Mesodermal cell (in vitro differentiated cells): ENCODE data around the gene KPNA6.
"Not testable (repeated sequence)": the region's sequence is repeated elsewhere in the genome, so short reads cannot be mapped to it uniquely, and the experiment has no call there.

ENCODE experiments used
- H3K27ac ChIP-seq: 2 replicates; pipeline ENCODE4 v1.7.0; 2013; ENCODE audit warnings: mild to moderate bottlenecking, low read depth, low read length, moderate library complexity; ENCODE audit not compliant: severe bottlenecking
- H3K36me3 ChIP-seq: 2 replicates; pipeline ENCODE4 v1.7.1; 2013; ENCODE audit warnings: mild to moderate bottlenecking, low read length, moderate library complexity; ENCODE audit not compliant: control insufficient read depth, insufficient read depth
- H3K4me1 ChIP-seq: one replicate; pipeline ENCODE4 v1.7.1; 2013; ENCODE audit warnings: mild to moderate bottlenecking, low read length; ENCODE audit not compliant: insufficient read depth, control insufficient read depth, poor library complexity, severe bottlenecking
- H3K4me3 ChIP-seq: 2 replicates; pipeline ENCODE4 v1.7.0; 2013; ENCODE audit warnings: low read length, control low read depth, mild to moderate bottlenecking; ENCODE audit not compliant: insufficient read depth, poor library complexity, severe bottlenecking; ENCODE audit errors: extremely low read depth
- H3K9me3 ChIP-seq: 2 replicates; pipeline ENCODE4 v1.7.1; 2013; ENCODE audit warnings: mild to moderate bottlenecking, low read length, moderate library complexity; ENCODE audit not compliant: control insufficient read depth
- WGBS, 2 experiments: methylation state at CpG; one replicate each; pipeline ENCODE4 v1.1.5; 2013; ENCODE audit warnings: missing lambda C conversion rate in 2 of 2; ENCODE audit not compliant: insufficient coverage in 2 of 2; 5-methylcytosine and 5-hydroxymethylcytosine counted together

The KPNA6 gene

DNA sequence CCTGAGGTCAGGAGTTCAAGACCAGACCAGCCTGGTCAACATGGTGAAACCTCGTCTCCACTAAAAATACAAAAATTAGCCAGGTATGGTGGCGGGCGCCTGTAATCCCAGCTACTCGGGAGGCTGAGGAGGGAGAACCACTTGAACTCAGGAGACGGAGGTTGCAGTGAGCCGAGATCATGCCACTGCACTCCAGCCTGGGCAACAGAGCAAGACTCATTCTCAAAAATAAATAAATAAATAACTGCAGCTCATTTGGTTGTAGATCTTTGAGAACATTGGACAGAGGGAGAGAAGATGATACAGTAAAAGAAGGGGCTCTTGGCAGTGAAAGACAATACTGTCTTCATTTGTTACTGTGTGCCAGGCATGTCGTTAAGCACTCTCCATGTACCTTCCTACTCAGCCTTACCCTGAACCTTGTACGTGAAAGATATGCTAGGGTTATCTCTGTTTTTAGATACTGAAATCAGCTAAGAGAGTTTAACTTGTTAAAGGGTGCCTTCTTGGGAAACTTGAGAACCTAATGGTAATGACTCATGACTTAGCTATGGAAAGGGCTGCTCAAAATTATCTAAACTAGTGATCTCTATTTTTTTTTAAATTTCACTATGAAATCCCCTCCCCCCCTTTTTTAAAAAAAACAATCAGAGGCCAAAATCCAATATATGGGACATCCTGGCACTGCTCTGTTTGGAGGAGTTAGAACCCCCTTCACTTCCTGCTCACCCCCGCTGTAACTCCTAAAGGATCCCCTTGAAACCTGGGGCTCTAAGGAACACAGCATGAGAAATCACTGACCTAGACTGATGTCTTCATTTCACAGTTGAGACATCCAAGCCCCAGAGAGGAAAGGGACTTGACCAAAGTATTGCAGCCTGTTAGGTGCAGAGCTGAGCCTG, 6.8 kb upstream of the KPNA6 start:
- peak overlapping the region; percentile 68 for H3K27ac ChIP-seq

DNA sequence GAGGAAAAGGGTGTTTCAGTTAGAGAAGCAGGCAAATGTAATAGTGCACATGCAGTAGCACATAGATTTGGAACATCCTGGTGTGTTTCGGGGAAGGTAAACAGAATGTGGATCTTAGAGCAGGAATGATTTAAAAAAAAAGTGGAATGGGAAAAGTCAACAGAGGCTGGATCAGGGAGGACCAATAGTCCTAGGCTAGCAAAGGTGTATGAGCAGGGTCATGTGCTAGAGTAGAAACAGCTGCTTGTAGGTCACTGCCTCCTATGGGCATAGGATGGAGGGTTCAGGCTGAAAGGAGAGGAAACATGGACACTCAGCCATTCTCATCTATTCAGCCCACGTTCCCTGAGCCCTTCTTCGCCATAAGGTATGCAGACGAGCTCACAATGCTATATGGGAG, 3.7 kb upstream of the KPNA6 start:
- H3K27ac ChIP-seq = no peak overlapping the region
- peaks cover 35% of the 10 kb centered on the region for H3K36me3 ChIP-seq
- no peak overlapping the region for H3K4me3 ChIP-seq
- WGBS, 2 experiments = 90 to 95% methylated on average over 1 of the region's 4 CpGs
- H3K9me3 ChIP-seq = no peaks in the 10 kb centered on the region
- peaks cover 18% of the 10 kb centered on the region for H3K4me1 ChIP-seq

More for the DNA sequence above, 6.8 kb upstream of the KPNA6 start:
- WGBS, 2 experiments = 96 to 100% methylated on average over 3 to 4 of the region's 9 CpGs
- H3K4me1 ChIP-seq = peaks cover 15% of the 10 kb centered on the region
- no peaks in the 10 kb centered on the region for H3K9me3 ChIP-seq
- H3K4me3 ChIP-seq = no peak overlapping the region
- peaks cover 65% of the 10 kb centered on the region for H3K36me3 ChIP-seq

GRCh38 chr1:32105338-32105737, 2.5 kb upstream of the KPNA6 start:
- peaks cover 26% of the 10 kb centered on the region for H3K36me3 ChIP-seq
- peaks cover 11% of the 10 kb centered on the region for H3K4me1 ChIP-seq
- H3K4me3 ChIP-seq = no peak overlapping the region
- WGBS, 2 experiments = 80 to 92% methylated on average over 1 of the region's 1 CpG
- no peaks in the 10 kb centered on the region for H3K9me3 ChIP-seq
- H3K27ac ChIP-seq = no peak overlapping the region

DNA sequence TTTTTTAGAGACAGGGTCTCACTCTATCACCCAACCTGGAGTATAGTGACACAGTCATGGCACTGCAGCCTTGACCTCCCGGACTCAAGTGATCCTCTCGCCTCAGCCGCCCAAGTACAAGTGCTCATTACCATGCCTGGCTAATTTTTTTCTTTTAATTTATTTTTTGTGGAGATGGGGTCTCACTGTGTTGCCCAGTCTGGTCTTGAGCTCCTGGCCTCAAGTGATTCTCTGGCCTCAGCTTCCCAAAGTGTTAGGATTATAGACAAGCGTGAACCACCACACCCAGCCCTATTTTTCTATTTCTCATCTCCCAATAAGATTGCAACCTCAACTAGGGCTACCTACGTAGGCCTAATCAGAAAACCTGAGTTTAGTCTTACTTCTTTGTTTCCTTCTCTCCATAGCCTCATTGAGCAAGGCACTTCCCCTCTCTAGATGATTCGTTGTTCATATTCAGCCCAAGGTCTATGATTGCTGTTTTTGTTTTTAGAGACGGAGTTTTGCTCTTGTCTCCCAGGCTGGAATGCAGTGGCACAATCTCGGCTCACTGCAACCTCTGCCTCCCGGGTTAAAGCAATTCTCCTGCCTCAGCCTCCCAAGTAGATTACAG, 1.1 kb upstream of the KPNA6 start:
- WGBS, 2 experiments = 94 to 96% methylated on average over 7 to 8 of the region's 9 CpGs
- H3K9me3 ChIP-seq = no peaks in the 10 kb centered on the region
- H3K27ac ChIP-seq = no peak overlapping the region
- peaks cover 3% of the 10 kb centered on the region for H3K4me1 ChIP-seq
- H3K4me3 ChIP-seq = no peak overlapping the region
- peaks cover 24% of the 10 kb centered on the region for H3K36me3 ChIP-seq

DNA sequence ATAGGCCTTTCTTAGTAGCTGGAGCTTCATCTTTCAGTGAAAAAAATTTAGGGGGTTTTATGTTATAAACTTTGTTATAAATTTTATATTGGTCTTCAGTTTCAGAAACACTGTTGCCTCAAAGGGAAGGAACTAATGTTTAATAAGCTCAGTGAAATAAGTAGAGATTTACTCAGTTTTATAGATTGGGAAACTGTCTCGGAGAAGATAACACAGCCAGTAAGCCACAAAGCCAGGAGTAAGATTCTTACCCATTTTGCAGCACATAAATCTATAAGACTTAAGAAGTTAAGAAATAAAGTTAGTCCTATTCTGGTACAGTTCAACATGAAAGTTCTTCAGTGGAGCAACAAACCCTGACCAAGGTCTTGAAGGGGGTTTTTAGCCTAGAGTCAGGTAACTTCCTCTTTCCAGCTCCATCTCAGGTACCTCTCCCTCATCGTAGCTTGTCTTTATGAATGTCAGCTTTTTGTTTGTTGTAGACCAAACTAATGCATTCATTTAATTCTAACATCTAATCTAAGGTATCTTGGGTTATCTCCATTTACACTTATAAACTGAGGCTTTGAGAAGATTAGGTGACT, 3.3 kb downstream of the KPNA6 start:
- Histone ChIP-seq H3K9me3 (no peaks in the 10 kb centered on the region), H3K4me3 (no peak overlapping the region), H3K27ac (no peak overlapping the region), H3K36me3 (peaks cover 21% of the 10 kb centered on the region), H3K4me1 (peaks cover 3% of the 10 kb centered on the region)
- no CpG with 5 or more reads among the region's 2 CpGs for WGBS, 2 experiments

- H3K36me3 ChIP-seq = peaks cover 28% of the 10 kb centered on the region
- no peak overlapping the region for H3K27ac ChIP-seq
- H3K4me1 ChIP-seq = peaks cover 9% of the 10 kb centered on the region
- no peak overlapping the region for H3K4me3 ChIP-seq
- no peaks in the 10 kb centered on the region for H3K9me3 ChIP-seq
Measured at GRCh38 chr1:32111789-32112188, 3.9 kb downstream of the KPNA6 start.

DNA sequence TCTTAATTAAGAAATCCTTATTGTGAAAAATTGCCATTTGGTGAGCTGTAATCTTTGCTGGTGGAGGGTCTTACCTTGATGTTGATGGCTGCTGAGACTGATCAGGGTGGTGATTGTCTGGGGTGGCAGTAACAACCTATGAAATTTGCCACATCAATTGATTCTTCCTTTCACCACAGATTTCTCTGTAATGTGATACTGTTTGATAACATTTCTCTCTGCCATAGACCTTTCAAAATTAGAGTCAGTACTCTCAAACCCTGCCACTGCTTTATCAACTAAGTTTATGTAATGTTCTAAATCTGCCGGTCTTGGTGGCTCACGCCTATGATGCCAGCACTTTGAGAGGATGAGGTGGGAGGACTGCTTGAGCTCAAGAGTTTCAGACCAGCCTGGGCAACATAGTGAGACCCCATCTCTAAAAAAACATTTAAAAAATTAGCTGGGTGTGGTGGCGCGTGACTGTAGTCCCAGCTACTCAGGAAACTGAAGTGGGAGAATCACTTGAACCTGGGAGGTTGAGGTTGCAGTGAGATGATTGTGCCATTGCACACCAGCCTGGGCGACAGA, 5.0 kb downstream of the KPNA6 start:
- Histone ChIP-seq H3K36me3 (peaks cover 31% of the 10 kb centered on the region), H3K4me3 (no peak overlapping the region), H3K9me3 (no peaks in the 10 kb centered on the region), H3K4me1 (peaks cover 10% of the 10 kb centered on the region), H3K27ac (no peak overlapping the region)
- 96 to 100% methylated on average over 2 to 4 of the region's 5 CpGs for WGBS, 2 experiments

- H3K4me1 ChIP-seq, H3K9me3 ChIP-seq, H3K4me3 ChIP-seq, H3K27ac ChIP-seq: not testable (repeated sequence)
- H3K36me3 ChIP-seq = peaks cover 34% of the 10 kb centered on the region
- WGBS, 2 experiments = 94 to 100% methylated on average over 2 to 3 of the region's 4 CpGs
Measured at GRCh38 chr1:32113436-32113835, 5.6 kb downstream of the KPNA6 start.

DNA sequence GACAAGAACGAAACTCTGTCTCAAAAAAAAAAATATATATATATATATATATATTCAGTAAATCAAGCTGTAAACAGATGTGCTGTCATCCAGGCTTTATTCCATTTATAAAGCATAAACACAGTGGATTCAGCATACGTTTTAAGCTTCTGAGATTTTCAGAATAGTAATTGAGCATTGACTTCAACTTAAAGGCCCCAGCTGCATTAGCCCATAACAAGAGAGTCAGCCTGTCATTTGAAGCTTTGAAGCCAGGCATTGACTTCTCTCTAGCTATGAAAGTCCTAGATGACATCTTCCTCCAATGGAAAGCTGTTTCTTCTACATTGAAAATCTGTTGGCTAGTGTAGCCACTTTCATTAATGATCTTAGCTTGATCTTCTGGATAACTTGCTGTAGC, 6.6 kb downstream of the KPNA6 start:
- Histone ChIP-seq H3K4me3 (no peak overlapping the region), H3K27ac (no peak overlapping the region), H3K9me3 (no peaks in the 10 kb centered on the region), H3K36me3 (peaks cover 36% of the 10 kb centered on the region), H3K4me1 (peaks cover 6% of the 10 kb centered on the region)
- WGBS, 2 experiments = 100% methylated on average over 1 of the region's 2 CpGs; no CpG with 5 or more reads in 1 of the 2 experiments

DNA sequence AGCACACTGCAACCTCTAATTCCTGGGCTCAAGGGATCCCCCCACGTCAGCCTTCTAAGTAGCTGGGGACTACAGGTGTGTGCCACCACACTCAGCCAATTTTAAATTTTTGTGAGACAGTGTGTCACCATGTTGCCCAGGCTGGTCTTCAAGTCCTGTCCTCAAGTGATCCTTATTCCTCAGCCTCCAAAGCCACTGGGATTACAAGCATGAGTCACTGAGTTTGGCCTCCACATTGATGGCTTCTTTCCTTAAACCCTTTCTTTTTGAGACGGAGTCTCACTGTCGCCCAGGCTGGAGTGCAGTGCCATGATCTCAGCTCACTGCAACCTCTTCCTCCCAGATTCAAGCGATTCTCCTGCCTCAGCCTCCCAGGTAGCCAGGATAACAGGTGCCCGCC, 7.6 kb downstream of the KPNA6 start:
- Histone ChIP-seq H3K9me3 (no peaks in the 10 kb centered on the region), H3K4me3 (no peak overlapping the region), H3K36me3 (peaks cover 32% of the 10 kb centered on the region), H3K4me1 (peaks cover 6% of the 10 kb centered on the region), H3K27ac (no peak overlapping the region)
- 91 to 92% methylated on average over 3 to 4 of the region's 5 CpGs for WGBS, 2 experiments
